Muscle of back (tissue), 11 donors: ENCODE measurements around the gene MMS19. TPM values are rescaled to one million over a fixed set of nuclear protein-coding genes. Genes with fewer than 3 reads are reported as not detected.

Experiments
- DNase-seq, 3 donors: peaks; one replicate each; pipeline versions ENCODE4 v3.0.0 to v3.0.0-alpha.2; 2013
- polyA plus RNA-seq, 10 donors: library from polyadenylated mRNA; unstranded; fragments of 120-200 nt; gene quantifications; one replicate each; pipeline ENCODE4 v1.2.1, GENCODE V29; 2013; ENCODE audit not compliant: insufficient read length in 10 of 10

Gene MMS19
- polyA plus RNA-seq, 10 donors: 51.9 to 84.9 (median 58.4) TPM

DNA sequence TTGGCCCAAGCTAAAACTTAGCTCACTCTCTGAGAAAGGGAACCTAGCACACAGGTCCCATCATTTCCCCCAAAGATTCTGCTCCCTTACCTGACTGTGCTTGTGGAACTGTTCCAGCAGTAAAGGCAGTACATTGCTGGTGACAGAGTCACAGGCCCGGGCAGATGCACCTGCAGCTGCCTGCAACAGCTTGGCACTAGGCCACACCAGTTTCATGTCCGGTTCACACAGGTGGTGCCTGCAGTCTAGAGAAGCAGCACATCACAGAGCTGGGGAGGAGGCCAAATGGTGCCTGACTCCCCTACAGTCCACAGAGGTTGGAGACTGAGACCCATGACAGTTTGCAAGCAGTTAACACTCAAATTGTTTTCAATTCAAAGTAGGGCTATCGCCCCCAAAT is 30.1 kb downstream of the MMS19 start:
- DNase-seq: no peak

DNA sequence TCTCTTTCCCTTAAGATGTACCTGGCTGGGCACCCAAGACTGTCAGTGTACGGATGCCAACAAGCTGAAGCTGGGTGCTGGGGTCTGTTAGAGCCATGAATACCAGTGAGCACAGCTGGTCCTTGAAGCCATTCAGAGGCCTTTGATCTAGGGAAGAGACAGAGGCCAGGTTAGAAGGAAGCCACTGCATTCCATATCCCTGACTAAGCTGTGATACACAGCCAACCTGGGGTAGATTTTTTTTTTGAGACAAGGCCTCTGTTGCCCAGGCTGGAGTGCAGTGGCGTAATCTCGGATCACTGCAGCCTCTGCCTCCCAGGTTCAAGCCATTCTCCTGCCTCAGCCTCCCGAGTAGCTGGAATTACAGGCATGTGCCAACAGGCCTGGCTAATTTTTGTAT is 31.5 kb downstream of the MMS19 start:
- DNase-seq: no peak

DNA sequence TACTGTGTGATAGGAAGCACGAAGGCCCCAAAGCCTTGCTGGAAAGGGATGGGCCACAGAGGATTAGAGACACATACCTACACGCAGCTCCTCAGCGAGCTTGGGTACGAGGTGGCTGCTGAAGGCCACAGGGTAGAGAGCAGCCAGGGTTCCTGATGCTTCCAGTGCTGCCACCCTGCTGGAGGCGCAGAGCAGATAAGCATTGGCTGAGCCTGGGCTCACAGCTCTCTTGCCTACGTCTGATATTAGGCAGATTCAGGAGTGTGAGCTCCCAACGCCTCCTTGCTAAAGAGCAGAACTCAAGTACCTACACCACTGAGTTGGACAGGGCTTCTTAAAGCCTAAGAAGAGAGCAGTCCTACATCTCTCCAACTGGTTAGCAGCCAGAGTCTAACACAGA is 32.2 kb downstream of the MMS19 start:
- no peak for DNase-seq

DNA sequence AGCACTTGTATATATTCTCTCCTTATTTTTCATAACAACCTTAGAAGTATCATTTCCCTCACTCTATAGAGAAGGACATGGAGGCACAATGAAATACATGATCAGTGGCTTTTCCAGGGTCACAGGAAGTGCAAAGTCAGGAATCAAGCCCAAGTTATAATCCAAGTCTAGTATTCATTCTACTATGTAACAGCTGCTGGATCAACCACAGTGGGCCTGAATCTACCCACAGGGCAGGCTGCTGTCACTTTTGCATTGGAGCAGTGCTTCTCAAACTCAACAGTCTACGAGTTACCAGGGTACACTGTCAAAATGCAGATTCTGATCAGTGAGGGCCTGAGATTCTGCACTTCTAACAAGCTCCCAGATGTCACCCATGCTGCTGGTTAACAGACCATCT is 34.0 kb downstream of the MMS19 start:
- DNase-seq: no peak

DNA sequence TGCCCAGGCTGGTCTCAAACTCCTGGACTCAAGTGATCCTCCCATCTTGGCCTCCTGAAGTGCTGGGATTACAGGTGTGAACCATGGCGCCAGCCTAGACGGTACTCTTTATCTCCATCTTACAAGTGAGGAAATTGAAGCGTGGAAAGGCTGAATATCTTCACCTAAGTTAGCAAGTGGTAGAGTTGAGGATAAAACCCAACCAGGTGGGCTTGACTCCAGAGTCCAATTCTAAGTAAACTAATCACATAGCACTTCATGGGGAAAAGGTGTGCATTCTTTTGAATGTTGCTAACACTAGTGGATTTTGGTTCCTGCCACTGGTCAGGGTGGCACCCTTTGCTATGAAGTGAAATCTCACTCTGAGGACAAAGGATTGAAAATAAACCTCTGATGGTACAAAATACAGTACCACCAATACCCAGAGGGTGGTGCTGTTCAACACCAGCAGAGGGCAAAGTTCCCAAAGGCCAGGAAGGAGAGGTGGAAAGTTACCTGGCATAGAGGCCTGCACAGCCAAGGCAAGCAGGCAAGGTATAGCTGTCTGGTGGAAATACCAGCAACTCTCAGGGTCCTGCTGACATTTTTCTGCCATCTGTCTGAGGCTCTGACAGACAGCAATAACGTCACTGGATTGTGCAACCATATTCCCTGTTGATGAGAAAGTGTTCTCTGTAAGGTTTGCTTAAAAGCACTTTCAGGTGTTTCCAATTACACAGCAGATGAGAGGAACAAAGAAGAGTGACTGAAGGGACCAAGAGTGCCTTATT is 34.7 kb downstream of the MMS19 start:
- DNase-seq: peak; percentile 34 to 72 (median 52)

DNA sequence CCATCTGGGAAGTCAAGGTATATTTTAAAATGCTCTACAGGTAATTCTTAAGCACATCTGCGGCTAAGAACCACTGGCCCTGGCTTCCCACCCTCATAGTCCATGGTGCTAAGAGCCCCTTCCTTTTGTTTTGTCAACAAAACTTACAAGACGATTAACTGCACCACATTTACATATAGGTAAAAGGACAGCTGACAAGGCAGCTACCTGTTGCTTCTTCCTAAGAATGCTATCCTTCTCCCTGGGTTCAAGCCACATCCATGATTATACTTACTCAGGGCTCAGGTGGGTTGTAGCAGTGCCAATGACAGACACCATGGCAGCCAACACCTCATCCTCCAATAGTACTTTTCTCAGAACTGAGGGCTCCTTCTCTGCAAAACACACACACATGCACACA is 35.9 kb downstream of the MMS19 start:
- no peak for DNase-seq

DNA sequence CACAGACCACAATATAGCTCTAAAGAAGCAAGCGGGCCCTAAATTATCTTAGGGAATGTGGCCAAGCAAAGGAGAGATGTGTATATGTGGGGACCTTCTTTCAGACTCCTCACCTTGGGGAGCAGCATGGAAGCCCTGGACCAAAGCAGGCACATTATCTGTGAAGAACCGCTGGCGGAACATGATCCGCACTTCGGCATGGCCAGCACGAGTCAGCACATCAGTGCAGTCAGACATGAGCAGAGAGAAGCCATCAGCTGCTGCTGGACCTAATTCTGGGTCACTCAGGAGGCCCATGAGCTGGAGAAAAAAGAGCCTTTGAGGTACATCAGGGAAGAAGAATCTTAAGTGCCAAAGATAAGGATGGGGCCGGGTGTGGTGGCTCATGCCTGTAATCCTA is 38.3 kb downstream of the MMS19 start:
- DNase-seq: no peak

DNA sequence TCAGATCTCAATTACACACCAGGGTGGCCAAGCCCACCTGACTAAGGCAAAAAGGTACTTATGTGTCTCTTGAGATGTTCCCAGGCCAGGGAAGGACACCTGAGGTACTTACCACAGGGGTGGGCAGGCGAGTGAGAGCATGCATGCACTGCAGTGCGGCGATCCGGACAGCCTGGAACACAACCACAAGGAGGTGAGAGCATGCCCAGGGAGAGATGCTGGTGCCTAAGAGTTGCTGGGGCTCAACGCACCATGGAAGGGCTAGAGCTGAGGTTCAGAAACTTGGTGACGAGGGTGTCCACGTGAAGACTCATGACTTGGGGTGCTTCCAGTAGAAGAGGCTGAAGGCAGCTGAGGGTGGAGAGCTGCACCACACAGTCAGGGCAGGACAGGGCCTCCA is 39.1 kb downstream of the MMS19 start:
- DNase-seq: no peak

DNA sequence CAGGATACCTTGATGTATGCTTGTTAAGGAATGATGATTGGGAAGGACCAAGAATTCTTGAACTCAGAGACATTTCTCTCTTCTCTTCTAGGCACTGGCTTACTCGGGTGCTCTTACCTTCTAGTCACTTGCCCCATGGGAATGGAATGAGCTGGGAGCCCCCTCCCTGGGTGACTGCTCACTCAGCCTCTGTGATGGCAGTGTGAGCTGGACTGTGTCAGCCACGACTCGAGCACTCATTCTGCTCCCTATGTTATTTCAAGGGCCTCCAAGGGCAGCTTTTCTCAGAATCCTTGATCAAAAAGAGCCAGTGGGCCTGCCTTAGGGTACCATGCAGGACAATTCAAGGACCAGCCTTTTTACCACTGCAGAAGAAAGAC is 41.5 kb downstream of the MMS19 start:
- no peak for DNase-seq

DNA sequence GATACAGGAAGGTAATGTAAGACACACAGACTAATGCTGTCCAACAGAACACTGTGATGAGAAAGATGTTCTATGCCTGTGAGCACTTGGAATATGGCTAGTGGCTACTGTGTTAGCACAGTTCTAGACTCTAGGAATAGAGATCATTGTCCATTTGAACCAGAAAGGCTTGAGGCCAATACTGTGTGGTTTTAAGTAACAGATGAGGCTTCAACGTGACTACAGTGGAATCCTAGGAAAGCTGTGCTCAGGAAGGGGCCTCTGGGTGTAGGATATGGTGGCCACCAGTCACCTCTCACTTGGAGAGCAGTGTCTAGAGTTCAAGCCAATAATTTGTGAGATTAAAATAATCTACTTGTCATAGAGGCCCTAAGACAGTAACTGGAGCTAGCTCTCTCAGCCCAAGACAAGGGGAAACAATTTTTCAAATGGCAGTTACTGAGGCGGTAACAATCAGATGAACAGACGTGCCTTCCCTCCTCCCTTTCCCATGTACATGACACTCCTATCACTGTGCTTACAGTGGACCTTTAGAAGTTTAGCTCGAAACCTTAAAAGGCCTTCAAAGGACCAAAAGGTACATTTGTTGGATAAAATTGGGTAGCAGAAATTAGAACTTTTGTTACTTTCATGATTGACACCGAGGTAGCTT is 42.1 kb downstream of the MMS19 start:
- no peak for DNase-seq

DNA sequence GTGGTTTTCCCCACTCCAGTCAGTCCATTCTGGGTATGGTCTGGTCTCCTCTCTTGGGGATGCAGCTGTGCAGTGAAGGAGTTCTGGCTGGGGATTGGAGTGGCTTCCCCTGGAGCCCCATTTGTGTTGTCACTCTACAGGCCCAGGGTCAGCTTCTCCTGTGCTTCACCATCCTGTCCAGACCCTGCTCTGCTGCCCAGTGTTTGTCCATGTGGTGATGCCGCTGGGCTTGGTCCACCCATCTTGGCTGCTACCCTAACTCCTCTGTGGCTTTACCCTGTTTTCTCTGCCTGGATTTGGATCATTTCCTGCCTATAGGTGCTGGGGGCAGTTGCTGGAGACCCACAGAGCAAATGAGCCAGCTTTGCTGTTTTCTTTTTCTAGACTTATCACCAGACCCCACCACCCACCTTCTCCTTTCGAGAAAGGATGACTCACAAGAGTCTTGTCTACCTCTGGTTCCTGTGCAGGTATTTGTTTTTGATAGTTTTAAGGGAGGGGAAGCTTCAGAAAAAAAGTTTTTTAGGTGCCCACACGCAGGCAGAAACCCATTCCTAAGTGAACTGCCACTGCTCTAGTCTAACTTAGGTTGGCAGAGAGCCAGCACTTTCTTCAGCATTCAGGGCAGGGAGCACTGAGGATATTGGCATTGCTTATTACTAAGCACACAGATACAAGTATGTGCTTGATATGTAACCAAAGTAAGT is 43.7 kb downstream of the MMS19 start:
- DNase-seq: peak in 1 of 3 donors; percentile 29

DNA sequence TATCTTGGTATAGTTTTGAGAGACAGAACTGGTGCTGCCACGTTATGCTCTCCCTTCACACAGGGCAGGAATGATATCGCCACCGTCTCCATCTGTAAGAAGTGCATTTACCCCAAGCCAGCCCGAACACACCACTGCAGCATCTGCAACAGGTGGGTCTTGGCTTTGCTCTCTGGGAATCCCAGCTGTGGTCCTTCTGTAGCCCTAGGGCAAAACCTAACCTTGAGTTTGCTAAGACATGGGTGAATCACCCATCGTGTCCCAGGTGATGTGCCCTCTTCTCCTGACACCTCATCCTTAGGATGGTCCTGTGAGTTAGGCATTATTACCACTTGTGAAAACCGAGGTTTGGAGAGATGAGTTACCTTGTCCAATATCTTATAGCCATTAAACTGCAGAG is 45.9 kb downstream of the MMS19 start:
- DNase-seq: no peak

DNA sequence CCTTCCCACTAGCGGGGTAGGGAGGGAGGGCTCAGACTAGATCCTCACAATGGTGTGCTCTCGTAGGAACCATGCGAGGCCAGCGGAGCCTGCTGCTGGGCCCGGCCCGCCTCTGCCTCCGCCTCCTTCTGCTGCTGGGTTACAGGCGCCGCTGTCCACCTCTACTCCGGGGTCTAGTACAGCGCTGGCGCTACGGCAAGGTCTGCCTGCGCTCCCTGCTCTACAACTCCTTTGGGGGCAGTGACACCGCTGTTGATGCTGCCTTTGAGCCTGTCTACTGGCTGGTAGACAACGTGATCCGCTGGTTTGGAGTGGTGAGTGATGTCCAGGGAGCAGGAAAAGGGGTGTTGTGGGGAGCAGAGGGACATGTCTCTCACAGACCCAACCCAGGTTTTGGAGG is 46.6 kb downstream of the MMS19 start:
- no peak for DNase-seq

DNA sequence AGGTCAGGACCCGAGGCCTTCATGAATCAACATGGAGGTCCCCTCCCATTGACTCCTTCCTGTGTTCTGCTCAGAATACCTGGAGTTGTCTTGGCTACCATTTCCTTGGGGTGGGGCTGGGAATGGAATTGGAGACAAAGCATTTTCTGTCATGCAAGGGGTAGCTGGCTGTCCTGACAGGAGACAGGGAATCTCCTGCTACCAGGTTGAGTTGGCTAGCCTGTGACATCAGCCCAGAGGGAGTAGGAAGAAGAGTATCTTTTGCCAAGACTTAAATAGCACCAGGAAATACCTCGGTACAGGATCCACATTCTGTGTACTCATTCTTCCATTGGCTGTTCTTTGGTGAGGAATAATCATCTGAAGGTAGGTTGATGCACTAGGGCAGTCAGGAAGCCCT is 47.4 kb downstream of the MMS19 start:
- no peak for DNase-seq

DNA sequence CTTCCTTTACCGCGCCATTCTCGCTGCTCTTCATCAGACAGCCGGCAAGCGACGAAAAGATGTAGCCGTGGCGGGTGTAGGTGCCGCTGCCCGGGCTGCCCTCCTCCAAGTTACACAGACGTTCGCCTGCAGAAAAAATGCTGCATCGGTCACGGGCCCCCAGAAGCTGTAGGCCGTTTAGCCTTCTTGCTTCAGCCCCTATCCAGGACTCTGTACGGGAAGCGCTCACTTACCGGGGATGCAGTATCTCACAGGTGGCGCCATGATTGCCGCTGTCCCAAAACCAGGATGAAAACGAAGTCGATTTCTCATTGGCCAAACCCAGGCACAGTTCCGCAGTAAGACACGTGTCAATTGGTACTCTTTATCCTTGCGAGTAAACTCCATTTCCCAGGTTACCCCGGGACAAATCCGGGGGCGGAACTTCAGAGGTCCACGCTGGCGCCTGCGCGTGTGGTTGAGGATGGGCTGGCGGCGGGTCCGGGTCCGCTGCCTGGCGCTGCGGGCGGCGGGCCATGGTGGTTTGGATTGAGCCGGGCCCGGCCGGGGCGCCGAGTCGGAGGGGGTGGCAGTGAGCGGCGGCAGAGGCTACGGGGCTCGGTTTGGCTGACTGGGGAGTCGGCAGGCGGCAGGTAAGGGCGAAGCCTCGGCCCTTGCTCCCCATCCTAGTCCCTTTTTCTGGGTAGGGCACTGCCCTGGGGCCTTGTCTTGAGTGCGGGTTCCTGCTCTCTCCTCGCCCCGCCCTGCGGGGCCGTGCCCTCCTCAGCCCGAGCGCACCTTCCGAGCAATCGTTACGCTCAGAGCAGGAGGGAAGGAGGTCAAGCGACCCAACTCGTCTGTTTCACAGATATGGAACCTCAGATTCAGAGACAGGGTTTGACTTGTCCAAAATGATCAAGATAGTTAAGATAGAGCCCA is 52.2 kb downstream of the MMS19 start, which contains the start of the genes EXOSC1 and ZDHHC16:
Gene EXOSC1, minus strand, starts transcription at position 285 of the 918 bp plus-strand sequence. Its CDS starts 21 bp downstream, at position 264.
Gene ZDHHC16, plus strand, starts transcription at position 454 of the 918 bp plus-strand sequence. CDS start 5,501 bp downstream, outside the sequence.
- peak; percentile 95 to 98 (median 96) for DNase-seq

DNA sequence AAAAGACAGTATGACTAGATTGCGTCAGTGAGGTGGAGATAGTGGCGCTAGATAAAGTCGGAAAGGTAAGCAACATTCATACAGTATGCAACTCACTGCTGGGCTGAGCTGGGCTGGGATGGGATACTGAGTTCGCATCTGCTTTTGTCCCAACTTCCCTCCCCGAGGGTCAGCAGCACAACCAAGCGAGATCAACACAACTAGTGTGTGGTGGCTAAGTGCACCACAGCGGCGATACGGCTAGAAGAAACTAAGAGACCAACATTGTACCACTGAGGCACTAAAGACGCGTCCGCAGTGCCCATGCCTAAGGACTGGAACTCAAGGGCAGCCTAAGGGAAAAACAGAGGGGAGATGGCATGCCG is 52.9 kb downstream of the MMS19 start:
- no peak for DNase-seq

DNA sequence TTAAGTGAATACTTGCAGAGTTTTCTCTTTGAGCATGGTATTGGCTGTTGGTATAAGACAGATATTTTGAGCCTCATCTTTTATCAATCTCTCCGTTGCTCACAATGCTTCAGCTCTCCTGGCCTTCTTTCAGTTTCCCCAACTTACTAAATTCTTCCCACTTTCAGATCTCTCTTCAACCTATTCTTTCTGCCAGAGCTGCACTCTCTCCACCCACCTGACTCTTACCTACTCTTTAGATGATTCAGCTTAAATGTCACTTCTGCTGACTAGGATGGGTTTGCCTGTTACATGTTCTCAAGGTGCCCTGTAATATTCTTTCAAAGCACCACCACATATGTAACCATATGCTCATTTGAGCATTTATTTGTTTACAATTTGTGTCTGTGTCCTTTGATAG is 54.0 kb downstream of the MMS19 start:
- no peak for DNase-seq

DNA sequence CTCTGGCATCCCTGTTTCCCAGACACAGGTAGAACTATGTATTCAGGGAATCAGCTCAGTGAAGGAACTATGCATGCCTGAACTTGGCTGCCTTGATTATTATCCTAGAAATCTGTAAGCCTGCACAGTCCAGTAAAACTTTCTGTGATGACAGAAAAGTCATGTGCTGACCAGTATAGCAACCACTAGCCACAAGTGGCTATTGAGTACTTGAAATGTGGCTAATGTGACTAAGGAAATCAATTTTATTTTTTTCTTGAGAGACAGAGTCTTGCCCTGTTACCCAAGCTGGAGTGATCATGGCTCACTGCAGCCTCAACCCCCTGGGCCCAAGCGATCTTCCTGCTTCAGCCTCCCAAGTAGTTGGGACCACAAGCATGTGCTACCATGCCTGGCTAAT is 55.9 kb downstream of the MMS19 start:
- no peak for DNase-seq

DNA sequence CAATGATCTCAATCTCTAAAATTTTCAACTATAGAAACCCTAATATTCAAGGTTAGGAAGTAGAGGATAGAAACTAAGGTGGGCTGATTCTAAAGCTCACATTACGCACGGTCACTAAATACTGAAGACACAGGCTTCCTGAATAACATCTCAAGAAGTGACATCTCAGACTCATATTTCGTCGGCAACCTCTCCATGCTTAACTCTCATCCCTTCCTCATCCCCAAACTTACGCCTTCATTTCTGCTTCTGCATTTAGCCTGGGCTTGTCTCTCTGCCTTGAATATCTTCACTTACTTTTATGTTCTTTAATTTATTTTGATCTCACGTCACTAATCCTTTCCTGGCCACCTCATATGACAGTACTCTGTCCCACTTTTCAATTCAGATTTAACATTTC is 63.0 kb downstream of the MMS19 start:
- DNase-seq: no peak

DNA sequence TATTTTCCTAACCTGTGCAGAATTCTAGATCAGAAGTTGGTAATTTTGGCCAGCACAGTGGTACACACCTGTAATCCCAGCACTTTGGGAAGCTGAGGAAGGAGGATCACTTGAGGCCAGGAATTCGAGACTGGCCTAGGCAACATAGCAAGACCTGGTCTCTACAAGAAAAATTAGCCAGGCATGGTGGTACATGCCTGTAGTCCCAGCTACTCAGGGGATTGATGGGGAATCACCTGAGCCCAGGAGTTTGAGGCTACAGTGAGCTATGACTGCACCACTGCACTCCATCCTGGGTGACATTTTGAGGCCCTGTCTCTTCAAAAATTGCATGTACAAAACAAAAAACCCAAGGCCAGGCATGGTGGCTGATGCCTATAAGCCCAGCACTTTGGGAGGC is 63.7 kb downstream of the MMS19 start:
- no peak for DNase-seq

DNA sequence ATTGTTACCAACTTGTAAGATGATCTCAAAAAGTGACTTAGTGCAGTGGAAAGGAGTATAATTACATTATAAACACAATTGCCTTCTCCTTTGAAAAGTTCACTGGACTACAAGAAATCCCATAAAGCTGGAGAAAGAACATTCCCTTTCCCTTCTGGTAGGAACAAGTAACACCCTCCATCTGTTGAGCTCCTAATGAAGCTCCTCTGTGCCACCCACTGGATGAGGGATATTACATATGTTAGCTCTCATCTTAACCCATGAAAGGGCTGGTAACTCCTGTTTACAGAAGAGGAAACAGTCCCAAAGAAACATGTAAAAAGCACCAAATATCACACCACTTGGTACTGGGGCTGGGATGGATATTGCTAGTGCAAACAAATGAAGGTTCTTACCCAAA is 64.2 kb downstream of the MMS19 start:
- DNase-seq: no peak

DNA sequence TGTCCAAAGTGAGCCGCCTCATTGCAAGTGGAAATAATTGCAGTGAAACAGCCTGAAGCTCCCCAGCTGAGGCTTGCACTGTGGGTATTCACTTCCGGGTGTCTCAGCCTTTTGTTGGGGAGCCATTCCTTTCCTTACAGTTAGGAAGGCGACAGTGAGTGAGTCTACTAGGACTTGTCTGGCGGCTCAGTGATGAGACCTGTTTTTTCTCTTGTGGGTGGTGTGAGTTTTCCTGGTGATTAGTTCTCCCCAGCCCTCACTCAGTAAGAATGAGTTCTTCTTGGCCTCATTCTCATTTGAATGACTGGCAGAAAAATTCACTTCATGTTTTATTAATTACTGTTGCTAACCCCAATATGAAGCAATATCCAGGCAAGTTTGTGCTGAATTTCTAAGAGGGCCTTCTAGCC is 69.6 kb downstream of the MMS19 start:
- no peak for DNase-seq
